ENCODE results near the gene AKAP10. TPM values are rescaled to one million over a fixed set of nuclear protein-coding genes. Genes with fewer than 3 reads are reported as not detected.

Gene AKAP10
- total and polyA plus RNA-seq, 2 of the 4 experiments (the other 2 are of a cell fraction) = 12.7 to 18.6 TPM

DNA sequence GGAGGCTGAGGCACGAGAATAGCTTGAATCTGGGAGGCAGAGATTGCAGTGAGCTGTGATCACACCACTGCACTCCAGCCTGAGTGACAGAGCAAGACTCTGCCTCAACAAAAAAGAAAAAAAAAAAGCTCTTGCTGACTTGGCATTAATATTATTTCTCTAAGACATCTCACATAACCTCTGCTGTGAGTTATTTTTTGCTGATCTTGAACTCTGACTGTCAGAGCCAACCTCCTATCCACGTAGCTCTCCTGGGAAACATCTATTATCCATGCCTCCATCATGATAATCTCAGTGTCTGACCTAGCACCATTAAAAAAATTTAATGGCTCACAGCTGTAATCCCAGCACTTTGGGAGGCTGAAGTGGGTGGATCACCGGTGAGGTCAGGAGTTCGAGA lies 97.2 kb downstream of the AKAP10 start:
- Histone ChIP-seq H3K27ac (ENCODE audit: insufficient read depth, low read length) (no peak overlapping the region), H3K14ac (replicated peaks; ENCODE audit: low read depth, low read length) (no peak overlapping the region), H3K23ac (ENCODE audit: low read depth, low read length) (no peak overlapping the region), H3K36me3 (ENCODE audit: control insufficient read depth, insufficient read depth, low read length) (no peaks in the 10 kb centered on the region), H2AK5ac (ENCODE audit: low read depth, low read length) (no peak overlapping the region), H4K5ac (ENCODE audit: low read depth, low read length) (no peak overlapping the region), H3K18ac (ENCODE audit: low read depth, low read length) (no peak overlapping the region), H2BK5ac (ENCODE audit: low read depth, low read length, poor library complexity, severe bottlenecking) (no peak overlapping the region), H3K4me3 (ENCODE audit: insufficient read depth, low read depth, low read length) (no peak overlapping the region), H3K9ac (ENCODE audit: low read depth, low read length) (no peak overlapping the region), H2AK9ac (replicated peaks; ENCODE audit: low read depth, low read length, poor library complexity) (no peak overlapping the region), H3K4ac (ENCODE audit: low read depth, low read length) (no peak overlapping the region), H2BK20ac (ENCODE audit: low read depth, low read length) (no peak overlapping the region), H3K4me1 (ENCODE audit: control insufficient read depth, insufficient read depth, low read length) (no peaks in the 10 kb centered on the region), H3K56ac (ENCODE audit: extremely low read depth, insufficient read depth, low read length) (no peak overlapping the region), H2AFZ (replicated peaks; ENCODE audit: low read length, poor library complexity) (no peak overlapping the region), H3K27me3 (ENCODE audit: control insufficient read depth, insufficient read depth, low read length) (peaks cover 10% of the 10 kb centered on the region), H3K9me3 (ENCODE audit: control insufficient read depth, insufficient read depth, low read length) (no peaks in the 10 kb centered on the region), H3K9me1 (ENCODE audit: insufficient read depth, low read length) (no peaks in the 10 kb centered on the region), H4K20me1 (ENCODE audit: insufficient read depth, low read length) (no peaks in the 10 kb centered on the region), H3K4me2 (ENCODE audit: low read depth, low read length) (no peak overlapping the region), H4K91ac (ENCODE audit: insufficient read depth, low read depth, low read length) (no peak overlapping the region), H4K8ac (ENCODE audit: low read depth in 2 of 2, low read length in 2 of 2) (no peak overlapping the region), H2BK120ac (ENCODE audit: low read depth, low read length) (no peak overlapping the region), H2BK15ac (ENCODE audit: low read depth, low read length) (no peak overlapping the region), H3K79me1 (ENCODE audit: low read depth in 1 of 2, low read length in 2 of 2) (no peaks in the 10 kb centered on the region)
- dilution Hi-C loops (cut with HindIII; ENCODE audit: low sequenced_read_pairs, unreplicated experiment) = no loop called here
- no peak for ATAC-seq (ENCODE audit: low read depth)
- peak; percentile 71 for TF ChIP-seq MAFK (IDR thresholded peaks at IDR 0.05; ENCODE audit: low read depth, low read length)
- TF ChIP-seq, protein P1, sequence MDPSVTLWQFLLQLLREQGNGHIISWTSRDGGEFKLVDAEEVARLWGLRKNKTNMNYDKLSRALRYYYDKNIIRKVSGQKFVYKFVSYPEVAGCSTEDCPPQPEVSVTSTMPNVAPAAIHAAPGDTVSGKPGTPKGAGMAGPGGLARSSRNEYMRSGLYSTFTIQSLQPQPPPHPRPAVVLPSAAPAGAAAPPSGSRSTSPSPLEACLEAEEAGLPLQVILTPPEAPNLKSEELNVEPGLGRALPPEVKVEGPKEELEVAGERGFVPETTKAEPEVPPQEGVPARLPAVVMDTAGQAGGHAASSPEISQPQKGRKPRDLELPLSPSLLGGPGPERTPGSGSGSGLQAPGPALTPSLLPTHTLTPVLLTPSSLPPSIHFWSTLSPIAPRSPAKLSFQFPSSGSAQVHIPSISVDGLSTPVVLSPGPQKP (IDR thresholded peaks at IDR 0.05; ENCODE audit: borderline replicate concordance, low read depth, low read length) = no peak
- WGBS, 2 experiments (ENCODE audit: extremely low coverage in 2 of 2, insufficient read length in 1 of 2) = 80% methylated on average over 1 of the region's 4 CpGs; no CpG with 5 or more reads in 1 of the 2 experiments
- in situ Hi-C loops (cut with MboI; ENCODE audit: low sequenced_read_pairs) = no loop called here
- no TSS peak for BruUV-seq (replicated peaks)
- POLR2A ChIA-PET (ENCODE audit: unreplicated experiment) = interaction anchor here (0.7 kb wide), 1 partner anchor 51 kb away, joined by 4 read pairs; no protein-coding TSS in a partner anchor
- CTCF ChIA-PET = no interaction called here
- no peak for DNase-seq
- intact Hi-C loops (cut with micrococcal nuclease) = no loop called here
